NOMO-1 (cell line): ENCODE results near the gene UNC5A.

Experiments
- DNase-seq, 2 experiments: peaks; one replicate each; lab custom pipeline; 2025; ENCODE audit not compliant: unreplicated experiment in 2 of 2; lab: John Stamatoyannopoulos, UW

UNC5A gene

DNA sequence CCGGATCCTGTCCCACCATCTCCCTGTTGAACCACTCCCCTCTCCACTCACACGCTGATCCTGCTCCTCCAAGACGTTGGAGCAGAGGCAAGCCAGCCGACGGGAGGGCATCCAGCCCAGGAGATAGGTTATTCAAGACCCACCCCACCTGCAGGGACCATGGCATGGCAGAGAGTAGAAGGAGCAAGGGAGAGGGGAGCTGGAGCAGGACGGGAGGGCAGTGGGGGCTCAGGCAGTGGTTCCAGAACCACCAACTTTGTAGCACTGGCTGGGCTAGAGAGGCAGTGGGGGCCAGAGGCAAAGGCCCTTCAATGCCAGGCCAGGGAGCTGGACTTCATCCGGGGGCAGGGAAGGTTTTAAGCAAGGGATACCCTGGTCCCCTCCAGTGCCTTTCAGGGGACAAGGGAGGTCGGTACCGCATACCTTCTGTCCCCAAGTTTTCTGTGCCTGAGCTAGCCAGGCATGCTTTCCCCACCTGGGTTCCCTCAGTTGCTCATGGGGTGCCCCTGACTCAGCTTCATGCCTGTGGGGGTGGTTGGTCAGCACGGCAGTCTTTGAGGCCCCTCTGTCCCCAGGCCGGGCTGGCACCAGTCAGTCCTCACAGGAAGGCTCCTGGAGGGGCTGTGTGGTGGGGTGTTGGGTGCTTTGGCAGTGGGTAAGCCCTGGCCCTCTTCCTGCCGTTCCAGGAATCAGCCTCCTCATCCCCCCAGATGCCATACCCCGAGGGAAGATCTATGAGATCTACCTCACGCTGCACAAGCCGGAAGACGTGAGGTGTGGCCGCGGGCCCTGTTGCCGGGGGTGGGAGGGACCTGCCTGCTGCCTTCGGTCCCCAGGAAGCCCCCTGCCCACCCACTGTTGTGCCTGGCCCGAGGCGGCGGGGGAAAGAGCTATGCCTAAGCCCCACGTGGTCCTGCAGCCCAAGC lies 66.4 kb downstream of the UNC5A start:
- DNase-seq, result no peak

DNA sequence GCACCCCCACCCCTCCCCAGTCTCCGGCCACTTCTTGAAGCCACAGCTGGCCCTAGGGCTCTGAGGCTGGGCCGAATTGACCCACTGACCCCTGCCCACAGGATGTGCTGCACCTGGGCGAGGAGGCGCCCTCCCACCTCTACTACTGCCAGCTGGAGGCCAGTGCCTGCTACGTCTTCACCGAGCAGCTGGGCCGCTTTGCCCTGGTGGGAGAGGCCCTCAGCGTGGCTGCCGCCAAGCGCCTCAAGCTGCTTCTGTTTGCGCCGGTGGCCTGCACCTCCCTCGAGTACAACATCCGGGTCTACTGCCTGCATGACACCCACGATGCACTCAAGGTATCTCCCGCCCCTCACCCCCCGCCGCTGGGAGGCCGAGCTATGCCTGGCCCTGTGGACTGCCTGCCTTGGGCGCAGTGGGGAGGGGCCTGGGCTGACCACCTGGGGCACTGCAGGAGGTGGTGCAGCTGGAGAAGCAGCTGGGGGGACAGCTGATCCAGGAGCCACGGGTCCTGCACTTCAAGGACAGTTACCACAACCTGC lies 67.5 kb downstream of the UNC5A start:
- DNase-seq, result no peak

DNA sequence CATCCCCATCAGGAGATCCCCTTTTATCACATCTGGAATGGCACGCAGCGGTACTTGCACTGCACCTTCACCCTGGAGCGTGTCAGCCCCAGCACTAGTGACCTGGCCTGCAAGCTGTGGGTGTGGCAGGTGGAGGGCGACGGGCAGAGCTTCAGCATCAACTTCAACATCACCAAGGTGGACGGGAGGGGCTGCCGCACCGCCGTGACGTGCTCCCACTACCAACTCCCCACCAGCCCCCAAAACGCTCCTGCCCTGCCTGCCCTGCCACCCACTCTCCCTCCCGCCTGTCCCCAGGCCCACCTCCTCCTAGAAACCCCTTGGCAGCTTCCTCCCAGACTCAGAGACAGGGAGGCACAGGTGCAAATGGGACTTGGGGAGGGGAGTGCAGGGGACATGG lies 68.1 kb downstream of the UNC5A start:
- no peak for DNase-seq

DNA sequence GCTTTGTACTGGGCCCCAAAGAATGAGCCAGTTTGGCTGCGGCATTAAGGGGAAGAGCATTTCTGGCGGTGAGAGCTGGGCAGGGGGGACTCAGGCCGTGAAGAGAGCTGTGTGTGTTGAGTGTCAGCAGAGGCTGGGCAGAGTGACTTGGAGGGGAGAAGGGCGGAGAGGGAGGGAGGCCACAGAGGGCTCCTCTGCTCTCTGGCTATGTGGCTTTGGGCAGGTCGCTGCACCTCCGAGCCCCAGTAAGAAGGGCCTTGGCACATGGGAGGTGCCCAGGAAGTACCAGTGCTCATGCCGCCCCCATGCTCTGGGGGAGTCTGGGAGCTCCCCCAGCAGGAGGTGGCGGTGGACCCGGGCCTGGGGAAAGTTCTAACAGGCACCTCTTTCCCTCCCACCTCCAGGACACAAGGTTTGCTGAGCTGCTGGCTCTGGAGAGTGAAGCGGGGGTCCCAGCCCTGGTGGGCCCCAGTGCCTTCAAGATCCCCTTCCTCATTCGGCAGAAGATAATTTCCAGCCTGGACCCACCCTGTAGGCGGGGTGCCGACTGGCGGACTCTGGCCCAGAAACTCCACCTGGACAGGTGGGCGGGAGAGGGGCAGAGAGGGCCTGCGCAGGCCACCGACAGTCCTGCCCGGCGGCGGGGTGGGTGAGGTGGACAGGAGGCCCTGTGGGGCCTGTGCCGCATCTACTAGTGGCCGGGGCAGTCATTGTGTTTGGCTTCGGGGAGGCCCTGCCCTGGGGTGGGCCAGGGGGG lies 68.7 kb downstream of the UNC5A start:
- no peak for DNase-seq

DNA sequence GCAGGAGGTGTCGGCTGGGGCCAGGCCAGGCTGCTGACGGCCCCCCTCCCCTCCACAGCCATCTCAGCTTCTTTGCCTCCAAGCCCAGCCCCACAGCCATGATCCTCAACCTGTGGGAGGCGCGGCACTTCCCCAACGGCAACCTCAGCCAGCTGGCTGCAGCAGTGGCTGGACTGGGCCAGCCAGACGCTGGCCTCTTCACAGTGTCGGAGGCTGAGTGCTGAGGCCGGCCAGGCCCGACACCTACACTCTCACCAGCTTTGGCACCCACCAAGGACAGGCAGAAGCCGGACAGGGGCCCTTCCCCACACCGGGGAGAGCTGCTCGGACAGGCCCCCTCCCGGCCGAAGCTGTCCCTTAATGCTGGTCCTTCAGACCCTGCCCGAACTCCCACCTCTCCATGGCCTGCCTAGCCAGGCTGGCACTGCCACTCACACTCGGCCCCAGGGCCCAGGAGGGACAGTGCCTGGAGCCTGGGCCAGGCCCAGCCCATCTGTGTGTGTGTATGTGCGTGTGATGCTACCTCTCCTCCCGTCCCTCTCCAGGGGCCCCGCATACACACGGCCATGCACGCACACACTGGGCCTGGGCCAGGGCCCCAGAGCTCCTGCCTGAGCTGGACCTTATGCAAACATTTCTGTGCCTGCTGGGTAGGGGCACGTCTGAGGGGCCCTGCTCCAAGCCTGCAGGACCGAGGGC lies 69.5 kb downstream of the UNC5A start:
- no peak for DNase-seq

GRCh38 chr5:176880366-176881020 lies 70.1 kb downstream of the UNC5A start:
- no peak for DNase-seq

DNA sequence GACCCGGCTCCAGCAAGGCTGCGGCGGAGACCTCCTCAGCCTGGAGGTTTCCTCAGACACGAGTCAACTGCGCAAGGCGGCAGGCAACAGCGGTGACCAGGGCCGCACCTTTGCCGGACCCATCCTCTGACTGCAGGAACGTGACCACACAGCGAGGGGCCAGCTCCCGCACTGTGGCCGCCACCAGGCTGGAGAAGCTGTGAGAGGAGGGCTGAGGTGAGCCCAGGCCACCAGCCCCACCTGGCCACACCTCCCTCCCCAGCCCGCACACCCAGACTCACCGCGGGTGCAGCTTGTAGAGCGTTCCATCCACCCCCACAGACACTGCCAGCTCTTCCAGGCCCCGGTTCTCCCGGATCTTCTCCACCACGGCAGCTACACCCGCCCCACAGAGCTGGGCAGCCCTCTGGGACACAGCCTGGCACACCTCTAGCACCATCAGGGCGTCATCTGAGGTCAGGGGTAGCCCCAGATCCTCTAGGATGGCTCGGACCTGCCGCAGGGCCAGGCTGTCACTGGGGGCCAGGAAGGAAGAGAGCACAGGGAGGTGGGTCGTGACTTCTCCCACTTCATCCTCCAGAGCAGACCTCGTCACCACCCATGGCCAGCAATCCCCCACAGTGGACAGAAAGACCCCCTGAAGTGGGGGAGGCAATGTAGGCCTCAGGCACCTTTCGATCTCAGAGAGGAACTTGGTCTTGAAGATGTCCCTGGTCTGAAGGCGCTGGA lies 70.8 kb downstream of the UNC5A start:
- DNase-seq, result no peak

DNA sequence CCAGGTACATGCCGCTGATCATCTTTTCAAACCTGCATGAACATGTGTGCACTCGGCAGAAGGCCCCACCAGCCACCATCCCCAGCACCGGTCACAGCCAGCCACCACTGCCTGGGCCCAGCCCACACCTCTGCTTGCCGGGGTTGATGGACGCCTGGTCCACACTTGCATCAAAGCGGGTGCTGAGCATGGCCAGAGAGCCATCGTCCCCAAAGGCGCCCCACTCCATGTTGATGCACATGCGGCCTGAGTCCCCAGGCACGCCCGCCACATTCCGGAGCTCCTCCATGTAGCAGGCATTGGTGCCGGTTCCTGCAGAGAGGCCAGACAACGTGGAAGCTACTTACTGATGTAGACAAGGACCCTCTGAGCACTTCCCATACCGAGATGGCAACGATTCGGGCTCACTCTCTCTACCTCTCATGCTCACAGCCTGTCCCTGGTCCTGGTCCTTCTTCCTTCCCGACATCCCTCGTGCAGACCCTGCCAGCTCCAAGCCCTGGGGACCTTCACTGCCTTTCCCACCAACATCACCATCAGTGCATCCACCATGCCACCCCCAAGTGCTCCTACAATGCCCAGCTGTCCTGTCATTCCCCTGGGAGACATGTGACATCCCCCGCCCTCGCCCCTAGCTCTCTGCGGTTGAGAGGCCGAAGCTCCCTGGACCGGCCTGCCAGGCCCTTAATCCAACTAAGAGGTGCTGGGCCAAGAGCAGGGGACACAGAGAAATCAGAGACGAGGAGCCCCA lies 71.6 kb downstream of the UNC5A start:
- no peak for DNase-seq

DNA sequence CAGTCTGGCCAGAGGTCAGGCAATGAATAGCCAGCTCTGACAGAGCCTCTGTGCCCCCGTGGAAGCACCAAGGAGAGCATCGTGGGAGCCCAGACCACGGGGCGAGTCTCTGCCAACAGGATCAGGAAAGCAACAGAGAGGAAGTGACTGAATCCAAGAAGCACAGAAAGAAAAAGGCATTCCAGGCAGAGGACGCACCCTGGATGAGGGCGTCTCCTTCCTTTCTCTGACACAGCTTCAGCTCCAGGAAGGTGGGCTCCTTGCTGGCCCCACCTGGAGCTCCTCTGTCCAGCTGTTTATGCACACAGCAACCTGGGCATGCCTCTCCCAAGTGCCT lies 72.2 kb downstream of the UNC5A start:
- DNase-seq, result no peak

DNA sequence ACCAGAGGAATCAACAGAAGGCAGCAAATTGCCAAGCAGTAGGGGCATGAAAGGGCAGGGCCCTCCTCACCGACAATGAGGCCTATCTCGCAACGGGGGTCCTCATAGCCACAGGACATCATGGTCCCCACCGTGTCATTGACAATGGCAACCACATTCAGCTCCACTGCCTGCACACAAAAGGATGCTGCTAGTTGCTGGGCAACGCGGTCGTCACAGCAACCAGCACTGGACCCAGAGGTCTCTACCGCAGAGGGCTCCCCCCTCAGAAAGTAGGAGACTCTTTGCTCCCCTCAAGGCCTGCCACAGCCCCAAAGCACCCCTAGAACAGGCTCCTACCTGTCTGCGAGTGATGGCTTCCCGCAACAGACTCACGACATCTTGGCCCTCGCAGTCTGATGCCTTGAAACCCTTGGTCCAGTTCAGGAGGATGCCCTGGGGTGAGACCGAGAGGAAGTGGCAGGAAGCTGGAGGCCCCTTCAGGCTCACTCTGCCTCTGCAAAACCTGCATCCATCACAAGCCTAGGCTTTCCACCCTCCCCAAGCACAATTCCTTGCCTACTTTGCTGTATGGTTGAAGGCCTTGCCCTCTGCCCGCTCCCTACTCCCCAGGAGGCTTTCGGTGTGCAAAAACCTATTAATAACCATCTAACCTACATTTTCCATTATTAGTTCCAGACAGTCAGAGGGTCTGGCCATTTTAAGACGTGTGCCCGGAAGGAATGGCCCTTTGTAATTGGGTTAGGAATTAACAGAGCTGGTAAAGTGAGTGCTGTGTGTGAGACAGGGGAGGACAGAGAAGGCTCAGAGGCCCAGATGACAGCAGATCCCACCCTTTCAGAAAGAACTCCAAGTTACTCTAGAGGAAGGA lies 73.6 kb downstream of the UNC5A start:
- no peak for DNase-seq

DNA sequence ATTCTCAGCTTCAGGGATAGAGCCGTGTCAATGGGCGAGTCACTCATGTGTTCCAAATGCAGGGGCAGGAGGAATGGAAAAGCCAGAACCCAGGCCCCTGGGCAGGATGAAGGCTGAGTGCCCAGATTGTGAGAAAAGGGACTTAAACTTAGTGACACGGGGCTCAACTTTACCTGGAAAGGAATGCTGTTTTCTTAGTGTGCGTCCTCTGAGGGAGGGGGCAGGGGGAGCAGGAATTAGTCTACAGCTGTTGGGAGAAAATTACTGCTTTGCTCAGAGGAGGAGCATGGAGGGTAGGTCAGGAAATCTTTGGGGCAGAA lies 74.2 kb downstream of the UNC5A start:
- DNase-seq, result no peak

DNA sequence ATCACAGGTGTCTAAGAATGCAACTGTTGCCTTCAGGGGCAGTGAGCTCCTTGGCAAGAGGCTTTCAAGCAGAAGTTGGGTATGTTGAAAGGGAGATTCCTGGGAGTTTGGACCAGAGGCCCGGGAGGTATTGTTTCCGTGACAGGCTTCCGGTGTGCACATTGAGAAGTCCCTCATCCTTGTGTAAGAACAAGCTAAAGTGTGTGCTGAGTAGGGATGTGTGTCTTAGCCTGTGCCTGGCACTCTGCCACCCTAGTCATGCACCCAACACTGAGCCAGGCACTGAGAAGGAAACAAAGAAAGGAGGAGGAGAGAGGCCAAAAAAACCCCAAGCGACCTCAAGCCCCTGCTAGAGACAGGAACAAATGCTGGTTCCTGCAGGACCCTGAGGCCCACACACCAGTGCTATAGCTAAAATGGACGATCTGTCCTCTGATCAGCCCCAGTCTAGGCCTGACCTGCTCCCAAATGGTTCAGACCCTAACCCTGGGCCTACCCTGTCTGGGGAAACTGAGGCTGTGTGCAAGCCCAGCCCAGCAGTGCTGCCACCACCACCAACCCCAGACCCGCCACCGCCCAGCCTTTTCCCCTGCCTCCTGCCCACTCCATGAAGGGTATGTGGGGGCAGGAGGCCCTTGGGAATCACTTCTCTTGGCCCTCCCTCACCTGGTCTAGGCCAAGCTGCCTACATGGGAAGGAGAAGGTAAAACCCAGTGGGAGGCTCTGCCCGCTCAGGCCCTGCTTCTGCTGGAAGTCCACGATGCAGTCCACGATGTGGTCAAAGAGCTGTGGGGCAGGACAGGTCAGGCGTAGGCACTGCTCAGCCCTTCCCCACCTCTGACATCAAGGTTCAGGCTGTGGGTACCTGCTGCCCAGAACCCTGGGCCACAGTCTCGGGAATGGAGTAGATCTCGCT lies 76.2 kb downstream of the UNC5A start:
- no peak for DNase-seq

GRCh38 chr5:176887252-176887849 lies 77.0 kb downstream of the UNC5A start:
- DNase-seq, result no peak

GRCh38 chr5:176888016-176888864 lies 77.9 kb downstream of the UNC5A start:
- no peak for DNase-seq

- no peak for DNase-seq
Observed at GRCh38 chr5:176888865-176889165, 78.5 kb downstream of the UNC5A start.
